SK-N-SH treated with all-trans-retinoic acid at 6 μM for 48 hours (cell line): ENCODE results near the gene EPS8L2.
A peak's percentile ranks its signal among the peaks of the same experiment; 100 is the strongest.

ENCODE experiments used
- ATAC-seq: fragments of 200-7000 bp; cut with Tn5 transposase; 3 replicates; pipeline ENCODE4 v1.9.1; 2020; ENCODE audit warnings: mild to moderate bottlenecking, moderate library complexity
- ARNTL ChIP-seq: fragments of 450-650 bp; formaldehyde crosslinking; IDR thresholded peaks from 2 replicates; pipeline ENCODE4 v1.5.0; 2020; ENCODE audit warnings: low read depth, mild to moderate bottlenecking, moderate library complexity, borderline replicate concordance
- BACH2 ChIP-seq: fragments of 250-450 bp; sonication (Bioruptor Pico); IDR thresholded peaks from 2 replicates; pipeline ENCODE4 v1.9.0; 2021; ENCODE audit warnings: mild to moderate bottlenecking, borderline replicate concordance
- CSDC2 ChIP-seq: fragments of 250-450 bp; sonication (Bioruptor Pico); IDR thresholded peaks from 2 replicates; pipeline ENCODE4 v1.5.0; 2020; ENCODE audit warnings: mild to moderate bottlenecking, moderate library complexity
- ESRRG ChIP-seq: fragments of 250-450 bp; sonication (Bioruptor Pico); IDR thresholded peaks from 2 replicates; pipeline ENCODE4 v1.6.1; 2021; ENCODE audit warnings: mild to moderate bottlenecking
- GLIS3 ChIP-seq: fragments of 250-450 bp; sonication (Bioruptor Pico); IDR thresholded peaks from 2 replicates; pipeline ENCODE4 v1.5.0; 2020; ENCODE audit warnings: mild to moderate bottlenecking, moderate library complexity
- ISL1 ChIP-seq: fragments of 250-450 bp; sonication (Bioruptor Pico); IDR thresholded peaks from 2 replicates; pipeline ENCODE4 v2.1.2; 2022; ENCODE audit warnings: mild to moderate bottlenecking, moderate library complexity
- PPARA ChIP-seq: fragments of 250-450 bp; sonication (Bioruptor Pico); IDR thresholded peaks from 2 replicates; pipeline ENCODE4 v1.5.0; 2020; ENCODE audit warnings: mild to moderate bottlenecking, borderline replicate concordance
- SNAI2 ChIP-seq: fragments of 250-450 bp; sonication (Bioruptor Pico); IDR thresholded peaks from 2 replicates; pipeline ENCODE4 v1.5.0; 2020; ENCODE audit warnings: mild to moderate bottlenecking, moderate library complexity
- TCF4 ChIP-seq: fragments of 250-450 bp; sonication (Bioruptor Pico); IDR thresholded peaks from 2 replicates; pipeline ENCODE4 v1.8.0; 2021; ENCODE audit warnings: mild to moderate bottlenecking, moderate library complexity, borderline replicate concordance
- TOX ChIP-seq: fragments of 250-450 bp; sonication (Bioruptor Pico); IDR thresholded peaks from 2 replicates; pipeline ENCODE4 v1.8.0; 2021; ENCODE audit warnings: mild to moderate bottlenecking, moderate library complexity, borderline replicate concordance
- ZC3H10 ChIP-seq: fragments of 250-450 bp; sonication (Bioruptor Pico); IDR thresholded peaks from 2 replicates; pipeline ENCODE4 v1.5.1; 2021; ENCODE audit warnings: mild to moderate bottlenecking, moderate library complexity
- ZFP30 ChIP-seq: fragments of 450-650 bp; formaldehyde crosslinking; IDR thresholded peaks from 2 replicates; pipeline ENCODE4 v1.5.0; 2022; ENCODE audit warnings: mild to moderate bottlenecking, moderate library complexity
- ZNF70 ChIP-seq: fragments of 450-650 bp; formaldehyde crosslinking; IDR thresholded peaks from 2 replicates; pipeline ENCODE4 v1.5.0; 2020; ENCODE audit warnings: mild to moderate bottlenecking, moderate library complexity
- ZNF8 ChIP-seq: fragments of 450-650 bp; formaldehyde crosslinking; IDR thresholded peaks from 2 replicates; pipeline ENCODE4 v1.5.0; 2020; ENCODE audit warnings: mild to moderate bottlenecking, moderate library complexity
- TF ChIP-seq, protein P1 (sequence below): fragments of 250-450 bp; sonication (Bioruptor Pico); IDR thresholded peaks from 2 replicates; pipeline ENCODE4 v1.5.1; 2021; ENCODE audit warnings: mild to moderate bottlenecking, moderate library complexity
- TF ChIP-seq, protein P2 (sequence below): fragments of 250-450 bp; sonication (Bioruptor Pico); IDR thresholded peaks from 2 replicates; pipeline ENCODE4 v1.5.1; 2020; ENCODE audit warnings: low read depth, mild to moderate bottlenecking, moderate library complexity
- TF ChIP-seq, protein P3 (sequence below): fragments of 250-450 bp; sonication (Bioruptor Pico); IDR thresholded peaks from 2 replicates; pipeline ENCODE4 v1.5.0; 2020; ENCODE audit warnings: mild to moderate bottlenecking, moderate library complexity
- TF ChIP-seq, protein P4 (sequence below): fragments of 250-450 bp; sonication (Bioruptor Pico); IDR thresholded peaks from 2 replicates; pipeline ENCODE4 v1.8.0; 2021; ENCODE audit warnings: low read depth, mild to moderate bottlenecking, moderate library complexity, borderline replicate concordance
- TF ChIP-seq, protein P5 (sequence below): fragments of 250-450 bp; sonication (Bioruptor Pico); IDR thresholded peaks from 2 replicates; pipeline ENCODE4 v1.8.0; 2020; ENCODE audit warnings: mild to moderate bottlenecking, moderate library complexity, borderline replicate concordance

Gene EPS8L2

DNA sequence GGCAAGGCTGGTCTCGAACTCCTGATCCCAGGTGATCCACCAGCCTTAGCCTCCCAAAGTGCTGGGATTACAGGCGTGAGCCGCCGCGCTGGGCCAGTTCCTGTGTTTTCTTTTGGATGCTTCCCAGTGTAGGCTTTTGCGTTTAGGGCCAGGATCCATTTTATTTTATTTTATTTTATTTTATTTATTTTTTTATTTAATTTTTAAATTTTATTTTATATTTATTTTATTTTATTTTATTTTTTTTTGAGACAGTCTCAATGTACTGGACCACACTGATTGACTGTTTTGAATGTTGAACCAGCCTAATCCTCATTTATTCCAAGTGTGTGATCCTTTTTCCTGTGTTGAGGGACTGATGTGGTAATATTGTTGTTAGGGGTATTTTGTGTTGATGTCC is 8.4 kb downstream of the EPS8L2 start (continued):
- TF ChIP-seq, protein P1, sequence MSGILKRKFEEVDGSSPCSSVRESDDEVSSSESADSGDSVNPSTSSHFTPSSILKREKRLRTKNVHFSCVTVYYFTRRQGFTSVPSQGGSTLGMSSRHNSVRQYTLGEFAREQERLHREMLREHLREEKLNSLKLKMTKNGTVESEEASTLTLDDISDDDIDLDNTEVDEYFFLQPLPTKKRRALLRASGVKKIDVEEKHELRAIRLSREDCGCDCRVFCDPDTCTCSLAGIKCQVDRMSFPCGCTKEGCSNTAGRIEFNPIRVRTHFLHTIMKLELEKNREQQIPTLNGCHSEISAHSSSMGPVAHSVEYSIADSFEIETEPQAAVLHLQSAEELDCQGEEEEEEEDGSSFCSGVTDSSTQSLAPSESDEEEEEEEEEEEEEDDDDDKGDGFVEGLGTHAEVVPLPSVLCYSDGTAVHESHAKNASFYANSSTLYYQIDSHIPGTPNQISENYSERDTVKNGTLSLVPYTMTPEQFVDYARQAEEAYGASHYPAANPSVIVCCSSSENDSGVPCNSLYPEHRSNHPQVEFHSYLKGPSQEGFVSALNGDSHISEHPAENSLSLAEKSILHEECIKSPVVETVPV, result no peak
- no peak for TF ChIP-seq GLIS3 (CRISPR knock-in tag)
- TF ChIP-seq, protein P2, sequence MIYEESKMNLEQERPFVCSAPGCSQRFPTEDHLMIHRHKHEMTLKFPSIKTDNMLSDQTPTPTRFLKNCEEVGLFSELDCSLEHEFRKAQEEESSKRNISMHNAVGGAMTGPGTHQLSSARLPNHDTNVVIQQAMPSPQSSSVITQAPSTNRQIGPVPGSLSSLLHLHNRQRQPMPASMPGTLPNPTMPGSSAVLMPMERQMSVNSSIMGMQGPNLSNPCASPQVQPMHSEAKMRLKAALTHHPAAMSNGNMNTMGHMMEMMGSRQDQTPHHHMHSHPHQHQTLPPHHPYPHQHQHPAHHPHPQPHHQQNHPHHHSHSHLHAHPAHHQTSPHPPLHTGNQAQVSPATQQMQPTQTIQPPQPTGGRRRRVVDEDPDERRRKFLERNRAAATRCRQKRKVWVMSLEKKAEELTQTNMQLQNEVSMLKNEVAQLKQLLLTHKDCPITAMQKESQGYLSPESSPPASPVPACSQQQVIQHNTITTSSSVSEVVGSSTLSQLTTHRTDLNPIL (CRISPR knock-in tag), result no peak

DNA sequence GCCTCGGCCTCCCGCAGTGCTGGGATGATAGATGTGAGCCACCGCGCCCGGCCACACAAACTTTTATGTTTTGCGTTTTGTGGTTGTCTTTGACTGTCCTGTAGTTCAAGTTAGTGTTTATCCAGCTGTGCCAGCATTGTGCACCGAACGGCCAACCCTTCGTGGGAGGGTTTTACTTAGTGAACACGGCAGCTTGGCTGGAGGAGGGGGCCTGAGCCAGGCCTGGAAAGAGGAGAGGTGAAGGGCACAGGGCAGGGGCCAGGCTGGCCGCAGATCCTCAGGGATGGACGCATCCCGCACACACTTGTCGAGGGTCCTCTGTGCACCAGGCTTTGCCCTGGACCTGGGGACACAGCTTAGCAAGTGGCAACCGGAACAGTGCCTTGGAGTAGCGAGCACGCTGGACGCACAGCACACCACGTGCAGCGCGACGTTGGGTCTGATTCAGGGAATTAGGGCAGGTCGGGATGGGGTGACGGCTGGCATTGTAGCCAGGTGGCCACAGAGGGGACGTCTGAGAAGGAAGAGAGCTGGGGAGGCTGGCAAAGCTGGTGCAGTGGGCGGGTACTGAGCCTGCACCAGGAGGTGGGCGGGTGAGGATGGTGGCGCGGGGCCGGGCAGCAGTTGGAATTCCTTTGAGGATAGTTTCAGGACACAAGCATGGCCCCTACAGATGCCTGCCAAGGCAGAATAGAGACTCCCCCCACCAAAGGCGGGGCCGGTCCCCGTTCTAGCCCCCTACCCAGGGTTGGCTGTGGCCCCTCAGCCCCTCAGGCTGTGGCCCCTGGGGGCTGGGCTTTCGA is 13.4 kb downstream of the EPS8L2 start:
- ATAC-seq, result no peak; the same call in 2 of the 3 replicates

DNA sequence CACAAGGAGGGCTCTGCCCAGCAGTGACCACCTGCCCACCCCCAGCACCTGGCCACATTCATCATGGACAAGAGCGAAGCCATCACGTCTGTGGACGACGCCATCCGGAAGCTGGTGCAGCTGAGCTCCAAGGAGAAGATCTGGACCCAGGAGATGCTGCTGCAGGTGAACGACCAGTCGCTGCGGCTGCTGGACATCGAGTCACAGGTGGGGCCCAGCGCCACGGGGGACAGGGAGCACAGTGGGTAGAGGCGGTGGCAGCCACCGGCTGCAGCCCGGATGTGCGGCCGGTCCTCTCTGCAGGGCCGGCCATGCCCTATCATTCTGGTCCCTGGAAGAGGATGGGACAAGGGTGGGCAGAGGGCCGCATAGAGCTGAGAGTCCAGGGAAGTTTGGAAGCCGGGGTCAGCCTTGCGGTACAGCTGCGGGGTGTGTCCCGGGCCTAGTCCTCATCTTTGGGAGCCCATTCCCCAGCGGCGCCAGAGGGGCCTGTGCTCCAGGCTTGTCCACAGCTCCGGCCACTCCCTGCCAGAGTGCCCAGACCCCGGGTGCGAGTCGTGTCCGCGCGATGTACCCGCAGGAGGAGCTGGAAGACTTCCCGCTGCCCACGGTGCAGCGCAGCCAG is 14.1 kb downstream of the EPS8L2 start:
- no peak for TF ChIP-seq ZFP30 (CRISPR knock-in tag)
- TF ChIP-seq, protein P3, sequence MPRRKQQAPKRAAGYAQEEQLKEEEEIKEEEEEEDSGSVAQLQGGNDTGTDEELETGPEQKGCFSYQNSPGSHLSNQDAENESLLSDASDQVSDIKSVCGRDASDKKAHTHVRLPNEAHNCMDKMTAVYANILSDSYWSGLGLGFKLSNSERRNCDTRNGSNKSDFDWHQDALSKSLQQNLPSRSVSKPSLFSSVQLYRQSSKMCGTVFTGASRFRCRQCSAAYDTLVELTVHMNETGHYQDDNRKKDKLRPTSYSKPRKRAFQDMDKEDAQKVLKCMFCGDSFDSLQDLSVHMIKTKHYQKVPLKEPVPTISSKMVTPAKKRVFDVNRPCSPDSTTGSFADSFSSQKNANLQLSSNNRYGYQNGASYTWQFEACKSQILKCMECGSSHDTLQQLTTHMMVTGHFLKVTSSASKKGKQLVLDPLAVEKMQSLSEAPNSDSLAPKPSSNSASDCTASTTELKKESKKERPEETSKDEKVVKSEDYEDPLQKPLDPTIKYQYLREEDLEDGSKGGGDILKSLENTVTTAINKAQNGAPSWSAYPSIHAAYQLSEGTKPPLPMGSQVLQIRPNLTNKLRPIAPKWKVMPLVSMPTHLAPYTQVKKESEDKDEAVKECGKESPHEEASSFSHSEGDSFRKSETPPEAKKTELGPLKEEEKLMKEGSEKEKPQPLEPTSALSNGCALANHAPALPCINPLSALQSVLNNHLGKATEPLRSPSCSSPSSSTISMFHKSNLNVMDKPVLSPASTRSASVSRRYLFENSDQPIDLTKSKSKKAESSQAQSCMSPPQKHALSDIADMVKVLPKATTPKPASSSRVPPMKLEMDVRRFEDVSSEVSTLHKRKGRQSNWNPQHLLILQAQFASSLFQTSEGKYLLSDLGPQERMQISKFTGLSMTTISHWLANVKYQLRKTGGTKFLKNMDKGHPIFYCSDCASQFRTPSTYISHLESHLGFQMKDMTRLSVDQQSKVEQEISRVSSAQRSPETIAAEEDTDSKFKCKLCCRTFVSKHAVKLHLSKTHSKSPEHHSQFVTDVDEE (CRISPR knock-in tag), result no peak
- TF ChIP-seq ARNTL (CRISPR knock-in tag), result no peak
- TF ChIP-seq, protein P4, sequence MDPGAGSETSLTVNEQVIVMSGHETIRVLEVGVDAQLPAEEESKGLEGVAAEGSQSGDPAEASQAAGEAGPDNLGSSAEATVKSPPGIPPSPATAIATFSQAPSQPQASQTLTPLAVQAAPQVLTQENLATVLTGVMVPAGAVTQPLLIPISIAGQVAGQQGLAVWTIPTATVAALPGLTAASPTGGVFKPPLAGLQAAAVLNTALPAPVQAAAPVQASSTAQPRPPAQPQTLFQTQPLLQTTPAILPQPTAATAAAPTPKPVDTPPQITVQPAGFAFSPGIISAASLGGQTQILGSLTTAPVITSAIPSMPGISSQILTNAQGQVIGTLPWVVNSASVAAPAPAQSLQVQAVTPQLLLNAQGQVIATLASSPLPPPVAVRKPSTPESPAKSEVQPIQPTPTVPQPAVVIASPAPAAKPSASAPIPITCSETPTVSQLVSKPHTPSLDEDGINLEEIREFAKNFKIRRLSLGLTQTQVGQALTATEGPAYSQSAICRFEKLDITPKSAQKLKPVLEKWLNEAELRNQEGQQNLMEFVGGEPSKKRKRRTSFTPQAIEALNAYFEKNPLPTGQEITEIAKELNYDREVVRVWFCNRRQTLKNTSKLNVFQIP, result no peak
- TF ChIP-seq BACH2 (CRISPR knock-in tag), result no peak
- no peak for TF ChIP-seq PPARA (CRISPR knock-in tag)
- TF ChIP-seq ZC3H10 (CRISPR knock-in tag), result no peak
- TF ChIP-seq ZNF8 (CRISPR knock-in tag), result no peak
- TF ChIP-seq SNAI2 (CRISPR knock-in tag), result no peak
- no peak for TF ChIP-seq GLIS3 (CRISPR knock-in tag)
- TF ChIP-seq TOX (CRISPR knock-in tag), result no peak
- TF ChIP-seq ISL1 (CRISPR knock-in tag), result no peak
- no peak for TF ChIP-seq ESRRG (CRISPR knock-in tag)
- TF ChIP-seq CSDC2 (CRISPR knock-in tag), result no peak
- TF ChIP-seq, all 23 proteins: peak for 0
- peak; percentile 23 for ATAC-seq

More for the DNA sequence above, 13.4 kb downstream of the EPS8L2 start:
- no peak for TF ChIP-seq ZFP30 (CRISPR knock-in tag)

DNA sequence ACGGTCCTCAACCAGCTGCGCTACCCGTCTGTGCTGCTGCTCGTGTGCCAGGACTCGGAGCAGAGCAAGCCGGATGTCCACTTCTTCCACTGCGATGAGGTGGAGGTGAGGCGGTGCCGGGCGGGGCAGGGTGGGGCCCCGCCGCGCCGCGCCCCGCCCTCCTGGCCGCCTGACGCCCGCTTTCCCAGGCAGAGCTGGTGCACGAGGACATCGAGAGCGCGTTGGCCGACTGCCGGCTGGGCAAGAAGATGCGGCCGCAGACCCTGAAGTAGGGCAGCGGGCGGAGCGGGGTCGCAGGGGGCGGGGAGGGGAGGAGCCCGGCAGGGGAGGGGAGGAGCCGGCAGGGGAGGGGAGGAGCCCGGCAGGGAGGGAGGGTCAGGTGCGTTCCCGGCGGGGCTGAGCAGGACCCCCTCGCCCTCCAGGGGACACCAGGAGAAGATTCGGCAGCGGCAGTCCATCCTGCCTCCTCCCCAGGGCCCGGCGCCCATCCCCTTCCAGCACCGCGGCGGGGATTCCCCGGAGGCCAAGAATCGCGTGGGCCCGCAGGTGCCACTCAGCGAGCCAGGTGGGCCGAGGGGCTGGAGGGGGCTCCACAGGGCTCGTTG is 14.7 kb downstream of the EPS8L2 start:
- peak; percentile 25 for ATAC-seq
- no peak for TF ChIP-seq ZNF8 (CRISPR knock-in tag)

DNA sequence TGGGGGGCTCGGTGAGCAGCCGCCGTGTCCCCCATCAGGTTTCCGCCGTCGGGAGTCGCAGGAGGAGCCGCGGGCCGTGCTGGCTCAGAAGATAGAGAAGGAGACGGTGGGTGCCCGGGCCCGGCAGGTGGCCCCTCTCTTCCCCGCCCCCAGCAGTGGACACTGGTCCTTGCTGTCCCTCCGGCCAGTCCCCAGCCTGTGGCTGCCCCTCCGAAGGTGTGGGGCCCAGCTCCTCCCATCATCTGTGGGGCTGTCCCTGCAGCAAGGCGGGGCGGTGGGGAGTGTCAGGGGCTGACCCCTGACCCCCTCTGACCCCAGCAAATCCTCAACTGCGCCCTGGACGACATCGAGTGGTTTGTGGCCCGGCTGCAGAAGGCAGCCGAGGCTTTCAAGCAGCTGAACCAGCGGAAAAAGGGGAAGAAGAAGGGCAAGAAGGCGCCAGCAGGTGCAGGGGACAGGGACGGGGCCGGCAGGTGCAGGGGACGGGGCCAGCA is 15.3 kb downstream of the EPS8L2 start:
- no peak for ATAC-seq
- TF ChIP-seq, protein P5, sequence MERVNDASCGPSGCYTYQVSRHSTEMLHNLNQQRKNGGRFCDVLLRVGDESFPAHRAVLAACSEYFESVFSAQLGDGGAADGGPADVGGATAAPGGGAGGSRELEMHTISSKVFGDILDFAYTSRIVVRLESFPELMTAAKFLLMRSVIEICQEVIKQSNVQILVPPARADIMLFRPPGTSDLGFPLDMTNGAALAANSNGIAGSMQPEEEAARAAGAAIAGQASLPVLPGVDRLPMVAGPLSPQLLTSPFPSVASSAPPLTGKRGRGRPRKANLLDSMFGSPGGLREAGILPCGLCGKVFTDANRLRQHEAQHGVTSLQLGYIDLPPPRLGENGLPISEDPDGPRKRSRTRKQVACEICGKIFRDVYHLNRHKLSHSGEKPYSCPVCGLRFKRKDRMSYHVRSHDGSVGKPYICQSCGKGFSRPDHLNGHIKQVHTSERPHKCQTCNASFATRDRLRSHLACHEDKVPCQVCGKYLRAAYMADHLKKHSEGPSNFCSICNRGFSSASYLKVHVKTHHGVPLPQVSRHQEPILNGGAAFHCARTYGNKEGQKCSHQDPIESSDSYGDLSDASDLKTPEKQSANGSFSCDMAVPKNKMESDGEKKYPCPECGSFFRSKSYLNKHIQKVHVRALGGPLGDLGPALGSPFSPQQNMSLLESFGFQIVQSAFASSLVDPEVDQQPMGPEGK, result no peak
- TF ChIP-seq SNAI2 (CRISPR knock-in tag) (no peak), TOX (CRISPR knock-in tag) (no peak), ZNF70 (CRISPR knock-in tag) (no peak), TCF4 (CRISPR knock-in tag) (no peak)
- TF ChIP-seq, protein P4, result no peak
